CD14-positive monocyte (primary cell): ENCODE results near the gene SPRR1B. TPM values are rescaled to one million over a fixed set of nuclear protein-coding genes. Genes with fewer than 3 reads are reported as not detected.
"Not testable (repeated sequence)": the region's sequence is repeated elsewhere in the genome, so short reads cannot be mapped to it uniquely, and the experiment has no call there.

Experiments used
- DNase-seq, 3 donors: peaks; one replicate each; pipeline ENCODE4 v3.0.0-alpha.2; 2011 to 2022
- H2AFZ ChIP-seq: 2 replicates; pipeline ENCODE4 v1.6.0; 2012; ENCODE audit warnings: mild to moderate bottlenecking, low read depth, low read length, inconsistent platforms; ENCODE audit not compliant: insufficient read depth, poor library complexity, severe bottlenecking
- H3K27ac ChIP-seq, 2 donors: 1 replicate in 1 of 2; 2 replicates in 1 of 2; pipeline ENCODE4 v1.5.1; 2012 to 2013; ENCODE audit warnings: low read length in 2 of 2, control low read depth in 1 of 2, inconsistent platforms in 1 of 2, low read depth in 1 of 2, mild to moderate bottlenecking in 1 of 2
- H3K27me3 ChIP-seq, 2 donors: one replicate each; pipeline versions ENCODE4 v1.6.0 to v1.6.1; 2011 to 2013; ENCODE audit warnings: low read length in 2 of 2; ENCODE audit not compliant: control insufficient read depth in 2 of 2, insufficient read depth in 2 of 2
- H3K36me3 ChIP-seq, 2 donors: replicated peaks in 1 of 2; 1 replicate in 1 of 2; 2 replicates in 1 of 2; pipeline versions ENCODE4 v1.5.1 to v1.6.1; 2012 to 2013; ENCODE audit warnings: low read length in 2 of 2, control low read depth in 1 of 2, inconsistent platforms in 1 of 2, mild to moderate bottlenecking in 1 of 2; ENCODE audit not compliant: insufficient read depth in 2 of 2, control insufficient read depth in 1 of 2
- H3K4me1 ChIP-seq, 2 donors: 1 replicate in 1 of 2; 2 replicates in 1 of 2; pipeline versions ENCODE4 v1.5.1 to v1.6.1; 2012 to 2013; ENCODE audit warnings: low read length in 2 of 2, control low read depth in 1 of 2, inconsistent platforms in 1 of 2, mild to moderate bottlenecking in 1 of 2, moderate library complexity in 1 of 2; ENCODE audit not compliant: insufficient read depth in 2 of 2, control insufficient read depth in 1 of 2
- H3K4me2 ChIP-seq: replicated peaks from 2 replicates; pipeline ENCODE3; 2012; ENCODE audit warnings: low read length, moderate library complexity, mild to moderate bottlenecking; ENCODE audit not compliant: poor library complexity, severe bottlenecking; ENCODE audit errors: extremely low read depth
- H3K4me3 ChIP-seq, 3 experiments: fragments of 200-600 bp in 1 of 3; sonication (generic) in 1 of 3; replicated peaks in 1 of 3; 1 replicate in 2 of 3; 2 replicates in 1 of 3; pipeline ENCODE4 v1.5.1; 2011 to 2013; ENCODE audit warnings: low read length in 3 of 3, mild to moderate bottlenecking in 3 of 3, control low read depth in 2 of 3, low read depth in 2 of 3, inconsistent platforms in 1 of 3, moderate library complexity in 1 of 3
- H3K79me2 ChIP-seq: 2 replicates; pipeline ENCODE4 v1.6.0; 2012; ENCODE audit warnings: mild to moderate bottlenecking, control low read depth, inconsistent platforms, low read length, moderate library complexity; ENCODE audit not compliant: insufficient read depth
- H3K9ac ChIP-seq: 2 replicates; pipeline ENCODE4 v1.6.0; 2017; ENCODE audit warnings: low read length, mild to moderate bottlenecking; ENCODE audit not compliant: insufficient read depth, poor library complexity, severe bottlenecking
- H3K9me3 ChIP-seq, 2 donors: replicated peaks in 1 of 2; 1 replicate in 1 of 2; 2 replicates in 1 of 2; pipeline versions ENCODE4 v1.5.1 to v1.6.1; 2012 to 2013; ENCODE audit warnings: low read length in 2 of 2, control low read depth in 1 of 2; ENCODE audit not compliant: control insufficient read depth in 1 of 2, insufficient read depth in 1 of 2
- H4K20me1 ChIP-seq: 2 replicates; pipeline ENCODE4 v1.6.0; 2012; ENCODE audit warnings: mild to moderate bottlenecking, low read length, control low read depth, moderate library complexity; ENCODE audit not compliant: insufficient read depth
- H3K27ac Mint-ChIP-seq, 7 donors: one replicate each; pipeline ENCODE4 v1.8.0; 2020; ENCODE audit warnings: mild to moderate bottlenecking in 7 of 7, mixed read lengths in 7 of 7, moderate library complexity in 6 of 7, inconsistent platforms in 2 of 7
- H3K27me3 Mint-ChIP-seq, 3 donors: one replicate each; pipeline ENCODE4 v1.8.0; 2021 to 2022; ENCODE audit warnings: low read depth in 3 of 3, mild to moderate bottlenecking in 3 of 3, mixed read lengths in 3 of 3, moderate library complexity in 3 of 3, inconsistent platforms in 1 of 3
- H3K36me3 Mint-ChIP-seq, 2 donors: one replicate each; pipeline ENCODE4 v1.8.0; 2020; ENCODE audit warnings: mixed read lengths in 2 of 2, inconsistent platforms in 1 of 2, mild to moderate bottlenecking in 1 of 2
- H3K4me1 Mint-ChIP-seq: one replicate; pipeline ENCODE4 v1.8.0; 2020; ENCODE audit warnings: mild to moderate bottlenecking, mixed read lengths
- H3K4me3 Mint-ChIP-seq, 2 donors: one replicate each; pipeline ENCODE4 v1.8.0; 2020; ENCODE audit warnings: mild to moderate bottlenecking in 2 of 2, mixed read lengths in 2 of 2, moderate library complexity in 1 of 2
- H3K9me3 Mint-ChIP-seq, 7 donors: one replicate each; pipeline ENCODE4 v1.8.0; 2020 to 2022; ENCODE audit warnings: mixed read lengths in 7 of 7, mild to moderate bottlenecking in 6 of 7, moderate library complexity in 6 of 7, inconsistent platforms in 2 of 7
- WGBS: methylation state at CpG from one replicate; pipeline ENCODE4 v1.1.5; 2013; ENCODE audit warnings: missing lambda C conversion rate; ENCODE audit not compliant: insufficient coverage; 5-methylcytosine and 5-hydroxymethylcytosine counted together
- intact Hi-C, 2 donors: fragments of 100-400 bp; cut with micrococcal nuclease; formaldehyde crosslinking; loops; one replicate each; pipeline versions ENCODE4 v1.15.0 to v1.15.1; 2023
- polyA plus RNA-seq, 3 donors: library from polyadenylated mRNA; depleted of rRNA in 1 of 3; unstranded in 2 of 3; stranded (reverse) in 1 of 3; fragments of 300-500 nt in 2 of 3; fragments of >200 nt in 1 of 3; fragmentation: Illumina TruSeq in 2 of 3; gene quantifications; 1 replicate in 2 of 3; 2 replicates in 1 of 3; pipeline ENCODE4 v1.2.3, GENCODE V29; 2012 to 2021
- TF ChIP-seq, protein P1 (sequence below): fragments of 200-600 bp; IDR thresholded peaks from one replicate; pipeline ENCODE4 v1.8.0; 2022; ENCODE audit warnings: antibody characterized with exemption, mild to moderate bottlenecking

Gene SPRR1B
- polyA plus RNA-seq, 3 donors = not detected

DNA sequence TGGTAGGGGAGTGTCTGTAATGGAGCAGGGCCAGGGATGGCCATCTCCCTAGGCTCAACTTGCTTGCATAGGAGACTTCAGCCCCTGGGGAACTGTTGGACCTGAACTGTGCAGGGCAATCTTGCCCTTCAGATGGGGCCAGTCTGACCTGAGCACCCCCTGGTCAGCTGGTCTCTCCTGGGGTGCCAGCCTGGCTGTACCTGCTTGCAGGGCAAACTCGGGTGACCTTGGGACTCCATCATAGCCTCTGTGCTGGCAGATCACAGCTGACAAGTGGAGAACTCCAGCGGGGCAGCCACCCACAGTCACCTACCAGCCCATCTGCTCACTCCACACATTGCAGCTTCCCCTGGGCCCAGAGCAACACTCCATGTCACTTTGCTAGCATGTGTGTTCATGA lies 18.2 kb downstream of the SPRR1B start:
- H3K4me3 ChIP-seq = no peak overlapping the region
- H4K20me1 ChIP-seq = no peaks in the 10 kb centered on the region
- H3K36me3 ChIP-seq = no peaks in the 10 kb centered on the region
- H3K27ac Mint-ChIP-seq = no peak overlapping the region
- no peaks in the 10 kb centered on the region for H3K79me2 ChIP-seq
- no peak overlapping the region for H2AFZ ChIP-seq
- H3K36me3 Mint-ChIP-seq = no peaks in the 10 kb centered on the region
- H3K9me3 Mint-ChIP-seq = peaks cover 2 to 10% (median 5%) of the 10 kb centered on the region in 7 donors
- H3K4me1 Mint-ChIP-seq = no peaks in the 10 kb centered on the region
- peaks cover 6 to 26% (median 8%) of the 10 kb centered on the region in 3 donors for H3K27me3 Mint-ChIP-seq
- no peak overlapping the region for H3K27ac ChIP-seq
- H3K4me2 ChIP-seq = no peak overlapping the region
- H3K27me3 ChIP-seq = peaks cover 2 to 5% of the 10 kb centered on the region in 2 donors
- H3K4me1 ChIP-seq = no peaks in the 10 kb centered on the region
- H3K4me3 Mint-ChIP-seq = no peak overlapping the region
- no peak for DNase-seq
- 83% methylated on average over 2 of the region's 2 CpGs for WGBS
- H3K9me3 ChIP-seq = no peaks in the 10 kb centered on the region
- no peak overlapping the region for H3K9ac ChIP-seq
- intact Hi-C loops = no loop called here
- TF ChIP-seq, protein P1, sequence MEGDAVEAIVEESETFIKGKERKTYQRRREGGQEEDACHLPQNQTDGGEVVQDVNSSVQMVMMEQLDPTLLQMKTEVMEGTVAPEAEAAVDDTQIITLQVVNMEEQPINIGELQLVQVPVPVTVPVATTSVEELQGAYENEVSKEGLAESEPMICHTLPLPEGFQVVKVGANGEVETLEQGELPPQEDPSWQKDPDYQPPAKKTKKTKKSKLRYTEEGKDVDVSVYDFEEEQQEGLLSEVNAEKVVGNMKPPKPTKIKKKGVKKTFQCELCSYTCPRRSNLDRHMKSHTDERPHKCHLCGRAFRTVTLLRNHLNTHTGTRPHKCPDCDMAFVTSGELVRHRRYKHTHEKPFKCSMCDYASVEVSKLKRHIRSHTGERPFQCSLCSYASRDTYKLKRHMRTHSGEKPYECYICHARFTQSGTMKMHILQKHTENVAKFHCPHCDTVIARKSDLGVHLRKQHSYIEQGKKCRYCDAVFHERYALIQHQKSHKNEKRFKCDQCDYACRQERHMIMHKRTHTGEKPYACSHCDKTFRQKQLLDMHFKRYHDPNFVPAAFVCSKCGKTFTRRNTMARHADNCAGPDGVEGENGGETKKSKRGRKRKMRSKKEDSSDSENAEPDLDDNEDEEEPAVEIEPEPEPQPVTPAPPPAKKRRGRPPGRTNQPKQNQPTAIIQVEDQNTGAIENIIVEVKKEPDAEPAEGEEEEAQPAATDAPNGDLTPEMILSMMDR = no peak

DNA sequence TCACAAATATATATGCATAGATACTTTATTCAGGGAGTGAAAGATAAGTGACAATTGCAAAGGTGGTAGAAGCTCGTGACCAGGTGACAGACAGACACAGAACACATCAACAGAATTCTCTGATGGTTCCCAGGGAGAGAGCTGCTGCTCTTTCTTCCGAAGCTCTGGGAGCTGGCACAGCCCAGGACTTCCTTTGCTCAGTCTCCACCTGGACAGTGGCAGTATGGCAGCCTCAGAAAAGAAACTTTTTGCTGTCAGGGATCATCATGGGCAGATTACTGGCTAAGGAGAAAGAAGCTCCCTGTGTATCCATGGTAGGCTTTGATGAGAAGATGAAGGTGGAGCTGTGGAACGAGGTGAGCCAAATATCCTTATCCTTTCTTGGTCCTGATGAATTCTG lies 25.1 kb downstream of the SPRR1B start:
- H3K9me3 Mint-ChIP-seq, DNase-seq, H3K36me3 Mint-ChIP-seq, H3K4me1 ChIP-seq, H3K4me3 Mint-ChIP-seq, H3K36me3 ChIP-seq, H3K9me3 ChIP-seq, H2AFZ ChIP-seq, H3K4me2 ChIP-seq, H3K27ac Mint-ChIP-seq, H3K27ac ChIP-seq, intact Hi-C loops, H4K20me1 ChIP-seq, H3K4me3 ChIP-seq, H3K79me2 ChIP-seq, H3K9ac ChIP-seq, H3K27me3 ChIP-seq, H3K4me1 Mint-ChIP-seq: not testable (repeated sequence)
- H3K27me3 Mint-ChIP-seq = peaks cover 3 to 29% (median 9%) of the 10 kb centered on the region in 3 donors
- WGBS = 86% methylated on average over 2 of the region's 3 CpGs
